ENCODE data around the gene CPT1B. TPM values are rescaled to one million over a fixed set of nuclear protein-coding genes. Genes with fewer than 3 reads are reported as not detected.
"Not testable (repeated sequence)": the region's sequence is repeated elsewhere in the genome, so short reads cannot be mapped to it uniquely, and the experiment has no call there.

The CPT1B gene
- polyA plus RNA-seq, 2 donors = 9.4 to 55.5 TPM

GRCh38 chr22:50609599-50609998, 31.4 kb upstream of the CPT1B start:
- WGBS, 2 donors = 77 to 81% methylated on average over 12 of the region's 12 CpGs
- Histone ChIP-seq H3K27ac (ENCODE audit: low read depth in 2 of 2, low read length in 1 of 2) (no peak overlapping the region), H3K9me3 (ENCODE audit: control insufficient read depth in 2 of 2, insufficient read depth in 1 of 2, low read depth in 1 of 2, low read length in 1 of 2) (no peaks in the 10 kb centered on the region), H3K36me3 (ENCODE audit: control insufficient read depth in 2 of 2, insufficient read depth in 2 of 2, low read length in 1 of 2) (no peaks in the 10 kb centered on the region), H3K27me3 (ENCODE audit: control insufficient read depth in 1 of 2, insufficient read depth in 2 of 2, low read length in 2 of 2) (no peaks in the 10 kb centered on the region), H3K4me3 (ENCODE audit: low read depth in 1 of 2, low read length in 2 of 2) (no peak overlapping the region), H3K4me1 (ENCODE audit: control insufficient read depth in 2 of 2, insufficient read depth in 2 of 2, low read length in 1 of 2) (peaks cover 0 to 9% of the 10 kb centered on the region in 2 donors)

- H3K4me3 ChIP-seq (ENCODE audit: low read depth in 1 of 2, low read length in 2 of 2) = no peak overlapping the region
- H3K27ac ChIP-seq (ENCODE audit: low read depth in 2 of 2, low read length in 1 of 2) = no peak overlapping the region
- no peaks in the 10 kb centered on the region for H3K36me3 ChIP-seq (ENCODE audit: control insufficient read depth in 2 of 2, insufficient read depth in 2 of 2, low read length in 1 of 2)
- 79 to 95% methylated on average over 9 to 10 of the region's 10 CpGs for WGBS, 2 donors
- no peaks in the 10 kb centered on the region for H3K9me3 ChIP-seq (ENCODE audit: control insufficient read depth in 2 of 2, insufficient read depth in 1 of 2, low read depth in 1 of 2, low read length in 1 of 2)
- H3K4me1 ChIP-seq (ENCODE audit: control insufficient read depth in 2 of 2, insufficient read depth in 2 of 2, low read length in 1 of 2) = peaks cover 0 to 9% of the 10 kb centered on the region in 2 donors
- no peaks in the 10 kb centered on the region for H3K27me3 ChIP-seq (ENCODE audit: control insufficient read depth in 1 of 2, insufficient read depth in 2 of 2, low read length in 2 of 2)
Measured at GRCh38 chr22:50608996-50609395, 30.8 kb upstream of the CPT1B start.

GRCh38 chr22:50608058-50608840, 30.0 kb upstream of the CPT1B start:
- not testable (repeated sequence) for H3K4me1 ChIP-seq (ENCODE audit: control insufficient read depth in 2 of 2, insufficient read depth in 2 of 2, low read length in 1 of 2); H3K27me3 ChIP-seq (ENCODE audit: control insufficient read depth in 1 of 2, insufficient read depth in 2 of 2, low read length in 2 of 2); H3K27ac ChIP-seq (ENCODE audit: low read depth in 2 of 2, low read length in 1 of 2); H3K4me3 ChIP-seq (ENCODE audit: low read depth in 1 of 2, low read length in 2 of 2); H3K9me3 ChIP-seq (ENCODE audit: control insufficient read depth in 2 of 2, insufficient read depth in 1 of 2, low read depth in 1 of 2, low read length in 1 of 2); H3K36me3 ChIP-seq (ENCODE audit: control insufficient read depth in 2 of 2, insufficient read depth in 2 of 2, low read length in 1 of 2)
- 81 to 85% methylated on average over 36 to 39 of the region's 39 CpGs for WGBS, 2 donors

GRCh38 chr22:50607659-50608020, 29.4 kb upstream of the CPT1B start:
- H3K27me3 ChIP-seq (ENCODE audit: control insufficient read depth in 1 of 2, insufficient read depth in 2 of 2, low read length in 2 of 2) = peaks cover 0 to 4% of the 10 kb centered on the region in 2 donors
- no peaks in the 10 kb centered on the region for H3K36me3 ChIP-seq (ENCODE audit: control insufficient read depth in 2 of 2, insufficient read depth in 2 of 2, low read length in 1 of 2)
- 69 to 76% methylated on average over 6 of the region's 6 CpGs for WGBS, 2 donors
- no peak overlapping the region for H3K27ac ChIP-seq (ENCODE audit: low read depth in 2 of 2, low read length in 1 of 2)
- H3K4me1 ChIP-seq (ENCODE audit: control insufficient read depth in 2 of 2, insufficient read depth in 2 of 2, low read length in 1 of 2) = peaks cover 0 to 3% of the 10 kb centered on the region in 2 donors
- H3K4me3 ChIP-seq (ENCODE audit: low read depth in 1 of 2, low read length in 2 of 2) = no peak overlapping the region
- H3K9me3 ChIP-seq (ENCODE audit: control insufficient read depth in 2 of 2, insufficient read depth in 1 of 2, low read depth in 1 of 2, low read length in 1 of 2) = no peaks in the 10 kb centered on the region

- no peak overlapping the region for H3K27ac ChIP-seq (ENCODE audit: low read depth in 2 of 2, low read length in 1 of 2)
- peaks cover 0 to 4% of the 10 kb centered on the region in 2 donors for H3K27me3 ChIP-seq (ENCODE audit: control insufficient read depth in 1 of 2, insufficient read depth in 2 of 2, low read length in 2 of 2)
- WGBS, 2 donors = 72 to 76% methylated on average over 18 of the region's 18 CpGs
- H3K4me1 ChIP-seq (ENCODE audit: control insufficient read depth in 2 of 2, insufficient read depth in 2 of 2, low read length in 1 of 2) = no peaks in the 10 kb centered on the region
- H3K4me3 ChIP-seq (ENCODE audit: low read depth in 1 of 2, low read length in 2 of 2) = no peak overlapping the region
- no peaks in the 10 kb centered on the region for H3K36me3 ChIP-seq (ENCODE audit: control insufficient read depth in 2 of 2, insufficient read depth in 2 of 2, low read length in 1 of 2)
- no peaks in the 10 kb centered on the region for H3K9me3 ChIP-seq (ENCODE audit: control insufficient read depth in 2 of 2, insufficient read depth in 1 of 2, low read depth in 1 of 2, low read length in 1 of 2)
Measured at GRCh38 chr22:50606946-50607658, 28.9 kb upstream of the CPT1B start.

GRCh38 chr22:50606165-50606945, 28.1 kb upstream of the CPT1B start:
- no peak overlapping the region for H3K4me3 ChIP-seq (ENCODE audit: low read depth in 1 of 2, low read length in 2 of 2)
- H3K36me3 ChIP-seq (ENCODE audit: control insufficient read depth in 2 of 2, insufficient read depth in 2 of 2, low read length in 1 of 2) = no peaks in the 10 kb centered on the region
- no peaks in the 10 kb centered on the region for H3K9me3 ChIP-seq (ENCODE audit: control insufficient read depth in 2 of 2, insufficient read depth in 1 of 2, low read depth in 1 of 2, low read length in 1 of 2)
- H3K4me1 ChIP-seq (ENCODE audit: control insufficient read depth in 2 of 2, insufficient read depth in 2 of 2, low read length in 1 of 2) = no peaks in the 10 kb centered on the region
- H3K27ac ChIP-seq (ENCODE audit: low read depth in 2 of 2, low read length in 1 of 2) = no peak overlapping the region
- H3K27me3 ChIP-seq (ENCODE audit: control insufficient read depth in 1 of 2, insufficient read depth in 2 of 2, low read length in 2 of 2) = peaks cover 0 to 4% of the 10 kb centered on the region in 2 donors
- WGBS, 2 donors = 74% methylated on average over 19 of the region's 19 CpGs

- H3K36me3 ChIP-seq (ENCODE audit: control insufficient read depth in 2 of 2, insufficient read depth in 2 of 2, low read length in 1 of 2) = no peaks in the 10 kb centered on the region
- H3K4me1 ChIP-seq (ENCODE audit: control insufficient read depth in 2 of 2, insufficient read depth in 2 of 2, low read length in 1 of 2) = no peaks in the 10 kb centered on the region
- peaks cover 0 to 4% of the 10 kb centered on the region in 2 donors for H3K27me3 ChIP-seq (ENCODE audit: control insufficient read depth in 1 of 2, insufficient read depth in 2 of 2, low read length in 2 of 2)
- H3K9me3 ChIP-seq (ENCODE audit: control insufficient read depth in 2 of 2, insufficient read depth in 1 of 2, low read depth in 1 of 2, low read length in 1 of 2) = no peaks in the 10 kb centered on the region
- H3K4me3 ChIP-seq (ENCODE audit: low read depth in 1 of 2, low read length in 2 of 2) = no peak overlapping the region
- 86 to 87% methylated on average over 19 to 20 of the region's 20 CpGs for WGBS, 2 donors
- no peak overlapping the region for H3K27ac ChIP-seq (ENCODE audit: low read depth in 2 of 2, low read length in 1 of 2)
Measured at GRCh38 chr22:50605613-50606074, 27.4 kb upstream of the CPT1B start.

- Histone ChIP-seq H3K27me3 (ENCODE audit: control insufficient read depth in 1 of 2, insufficient read depth in 2 of 2, low read length in 2 of 2) (peaks cover 0 to 4% of the 10 kb centered on the region in 2 donors), H3K4me3 (ENCODE audit: low read depth in 1 of 2, low read length in 2 of 2) (no peak overlapping the region), H3K4me1 (ENCODE audit: control insufficient read depth in 2 of 2, insufficient read depth in 2 of 2, low read length in 1 of 2) (peaks cover under 1 to 2% of the 10 kb centered on the region in 2 donors), H3K36me3 (ENCODE audit: control insufficient read depth in 2 of 2, insufficient read depth in 2 of 2, low read length in 1 of 2) (no peaks in the 10 kb centered on the region), H3K27ac (ENCODE audit: low read depth in 2 of 2, low read length in 1 of 2) (no peak overlapping the region), H3K9me3 (ENCODE audit: control insufficient read depth in 2 of 2, insufficient read depth in 1 of 2, low read depth in 1 of 2, low read length in 1 of 2) (no peaks in the 10 kb centered on the region)
- WGBS, 2 donors = 78 to 86% methylated on average over 23 of the region's 23 CpGs
Measured at GRCh38 chr22:50605002-50605612, 26.9 kb upstream of the CPT1B start.
